D721Med (cell line): ENCODE results near the gene SORCS2.

Source experiments
- DNase-seq: peaks from one replicate; pipeline ENCODE4 v3.0.0; 2011; ENCODE audit warnings: low spot score; ENCODE audit not compliant: insufficient read length
- FAIRE-seq: peaks from 2 replicates; lab custom pipeline; 2011; peaks lifted over from hg19 to GRCh38; lab: Jason Lieb, UNC
- CTCF ChIP-seq: IDR thresholded peaks from 2 replicates; pipeline ENCODE4 v1.5.1; 2012; ENCODE audit warnings: mild to moderate bottlenecking, control low read depth; ENCODE audit not compliant: insufficient read depth; ENCODE audit errors: missing control alignments

The SORCS2 gene

GRCh38 chr4:7190691-7191545 is 1.4 kb upstream of the SORCS2 start:
- FAIRE-seq: no peak
- DNase-seq: no peak
- TF ChIP-seq CTCF: no peak

DNA sequence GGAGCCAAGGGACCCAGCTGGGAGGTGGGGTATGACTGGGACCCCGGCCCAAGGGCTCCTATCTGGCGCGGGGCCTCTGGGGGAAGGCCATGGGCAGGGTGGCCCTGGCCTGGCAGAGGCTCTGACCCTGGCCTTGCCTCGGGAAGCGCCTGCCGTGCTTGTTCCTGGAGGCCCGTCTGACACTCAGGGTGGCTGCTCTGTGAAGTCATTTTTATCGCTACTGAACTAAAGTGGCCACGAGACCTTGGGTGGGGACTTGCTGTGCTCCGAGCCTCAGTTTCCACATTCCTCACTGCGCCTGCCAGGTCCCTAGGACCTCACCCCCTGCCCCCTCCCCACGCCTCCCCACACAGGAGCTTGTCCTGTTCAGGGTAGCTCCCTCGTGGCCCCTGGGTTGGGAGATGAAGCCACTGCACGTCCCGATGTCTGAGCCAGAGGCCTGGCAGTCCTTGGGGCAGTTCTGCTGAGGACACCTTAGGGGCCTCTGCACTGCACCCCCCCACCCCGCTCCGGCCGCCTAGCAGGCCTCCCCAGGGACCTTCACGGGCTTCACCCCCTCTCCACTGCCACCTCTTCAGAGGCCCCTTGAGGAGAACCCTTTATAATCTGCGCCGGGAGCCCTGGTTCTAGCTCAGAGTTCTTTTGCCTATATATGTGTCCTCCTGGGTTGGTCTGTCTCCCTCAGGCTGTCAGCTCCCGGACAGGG is 639 bp upstream of the SORCS2 start:
- no peak for TF ChIP-seq CTCF
- FAIRE-seq (no peak), DNase-seq (no peak)

DNA sequence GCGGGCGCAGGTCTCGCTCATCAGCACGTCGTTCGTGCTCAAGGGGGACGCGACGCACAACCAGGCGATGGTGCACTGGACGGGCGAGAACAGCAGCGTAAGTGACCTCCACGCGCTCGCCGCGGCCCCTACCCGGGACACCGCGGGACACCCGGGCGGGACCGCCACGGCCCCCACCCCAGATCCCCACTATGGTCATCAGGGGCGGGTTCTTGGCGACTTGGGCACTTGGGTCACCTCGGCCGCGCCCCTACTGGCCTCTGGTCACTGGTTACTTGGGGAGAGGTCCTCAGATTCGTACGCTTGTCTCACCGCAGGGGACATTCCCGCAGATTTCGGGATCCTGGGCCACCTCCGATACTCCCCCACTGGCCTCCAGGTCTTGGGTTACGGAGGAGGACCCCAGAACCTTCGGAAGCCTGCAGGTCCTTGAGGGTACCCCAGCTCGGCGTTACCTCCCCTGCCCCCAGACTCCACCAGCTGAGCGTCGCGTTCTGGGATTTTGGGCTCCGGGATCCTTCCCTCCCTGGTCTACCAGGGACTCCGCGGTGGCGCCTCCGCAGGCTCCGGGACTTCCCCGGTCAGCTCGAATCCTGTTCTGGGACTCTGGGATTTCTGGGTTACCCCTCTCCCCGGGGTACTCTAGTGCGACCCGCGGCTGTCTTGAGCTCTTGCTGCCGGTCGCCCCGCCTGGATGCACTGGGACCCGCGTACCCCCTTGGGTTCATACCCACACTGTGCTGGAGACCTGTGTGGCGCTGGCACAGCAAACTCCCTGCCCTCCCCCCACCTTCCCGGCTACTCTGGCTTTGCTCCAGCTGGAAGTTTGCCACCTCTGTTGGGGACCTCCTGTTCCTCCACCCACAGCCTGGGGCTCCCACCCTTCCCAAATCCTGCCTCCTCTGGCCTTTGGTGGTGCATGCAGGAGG is 956 bp downstream of the SORCS2 start:
- DNase-seq (peak; percentile 13), FAIRE-seq (no peak)
- TF ChIP-seq CTCF: no peak

DNA sequence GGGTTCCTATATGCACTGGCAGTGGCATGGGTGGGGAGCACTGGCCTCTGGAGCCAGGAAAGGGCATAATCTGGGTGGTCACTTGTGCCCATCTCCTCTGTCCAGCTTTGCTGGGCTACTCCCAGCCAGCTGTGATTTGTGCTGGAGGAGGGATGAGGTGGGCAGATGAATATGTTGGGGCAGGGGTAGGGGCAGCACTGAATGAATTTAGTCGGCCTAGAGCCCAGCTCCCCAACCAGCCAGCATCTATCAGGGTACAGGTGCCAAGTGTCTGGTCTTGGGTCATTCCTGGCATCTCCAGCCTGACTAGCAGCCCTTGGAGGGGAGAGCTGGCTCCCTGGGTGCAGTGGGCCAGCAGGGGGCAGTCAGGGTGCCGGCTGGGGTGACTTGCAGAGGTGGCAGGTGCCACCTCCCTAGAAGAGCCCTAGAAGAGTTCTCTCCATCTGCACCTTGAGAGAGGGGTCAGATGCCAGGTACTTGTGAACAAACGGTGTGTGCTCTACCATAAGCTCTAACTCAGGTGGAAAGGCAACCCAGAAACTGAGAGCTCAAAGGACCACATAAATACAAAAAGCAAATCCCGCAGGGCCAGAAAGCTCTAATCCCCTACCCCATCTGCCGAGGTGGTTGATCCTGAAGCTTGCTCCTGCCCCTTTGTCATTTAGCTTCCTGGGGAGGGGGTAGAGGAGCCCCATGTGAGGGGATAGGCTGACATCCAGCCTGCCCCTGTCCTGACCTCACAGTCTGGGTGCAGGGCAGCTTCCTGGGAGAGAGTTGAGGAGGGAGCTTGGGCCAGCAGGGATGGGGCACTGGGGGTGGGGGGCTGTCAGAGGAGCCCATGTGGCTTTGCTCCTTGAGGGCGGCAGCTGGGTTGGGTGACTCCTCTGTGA is 2.2 kb downstream of the SORCS2 start:
- DNase-seq: peak; percentile 66
- peak; percentile 71 for FAIRE-seq
- TF ChIP-seq CTCF: peak; percentile 64

GRCh38 chr4:7195141-7195515 is 2.8 kb downstream of the SORCS2 start:
- FAIRE-seq (no peak), DNase-seq (no peak)
- no peak for TF ChIP-seq CTCF

DNA sequence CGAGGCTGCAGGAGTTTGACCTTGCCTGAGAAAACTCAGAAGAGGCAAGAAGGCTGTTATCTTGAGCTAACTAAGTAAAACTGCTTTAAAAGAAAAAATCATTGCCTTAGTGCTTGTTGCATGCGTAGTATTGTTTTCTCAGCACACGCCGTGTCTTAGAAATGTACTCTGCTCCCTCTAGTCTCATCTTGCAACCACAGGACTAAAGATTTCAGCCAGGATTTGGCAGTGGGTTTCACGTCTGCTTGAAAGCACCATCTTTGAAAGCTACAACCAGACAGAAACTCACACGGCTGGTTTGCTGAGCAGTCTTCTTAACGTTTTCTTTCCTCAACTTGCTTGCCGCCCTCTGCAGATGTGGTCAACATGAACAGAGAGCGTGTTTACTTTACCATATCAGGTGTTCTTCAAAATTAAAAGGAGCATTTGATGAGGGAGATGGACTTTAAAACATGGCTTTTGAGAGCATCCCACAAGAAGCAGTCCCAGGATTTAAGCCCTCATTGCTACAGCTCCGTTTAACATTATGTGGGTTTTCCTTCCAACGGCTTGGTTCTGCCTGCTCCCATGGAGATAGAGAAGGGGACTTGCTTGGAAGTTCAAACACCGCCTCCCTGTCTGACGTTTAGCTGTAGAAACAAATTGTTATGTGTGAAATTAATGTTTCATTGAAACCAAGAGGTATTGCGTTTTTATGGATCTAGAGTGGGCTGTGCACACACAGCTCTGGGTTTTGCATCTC is 3.4 kb downstream of the SORCS2 start:
- TF ChIP-seq CTCF: no peak
- peak; percentile 48 for FAIRE-seq
- DNase-seq: no peak
